HG02938 (cell line): ENCODE results near the gene CFAP46.
"Not testable (repeated sequence)": the region's sequence is repeated elsewhere in the genome, so short reads cannot be mapped to it uniquely, and the experiment has no call there.

Experiments used
- ATAC-seq: cut with Tn5 transposase; IDR thresholded peaks from one replicate; pipeline ENCODE4 v1.9.1; 2021; ENCODE audit warnings: mild to moderate bottlenecking, moderate library complexity; ENCODE audit not compliant: unreplicated experiment

CFAP46 gene

GRCh38 chr10:132945125-132945893, 2.9 kb upstream of the CFAP46 start:
- ATAC-seq: no peak

- ATAC-seq: no peak
These were observed 2.1 kb upstream of the CFAP46 start for GRCh38 chr10:132944510-132944909.

DNA sequence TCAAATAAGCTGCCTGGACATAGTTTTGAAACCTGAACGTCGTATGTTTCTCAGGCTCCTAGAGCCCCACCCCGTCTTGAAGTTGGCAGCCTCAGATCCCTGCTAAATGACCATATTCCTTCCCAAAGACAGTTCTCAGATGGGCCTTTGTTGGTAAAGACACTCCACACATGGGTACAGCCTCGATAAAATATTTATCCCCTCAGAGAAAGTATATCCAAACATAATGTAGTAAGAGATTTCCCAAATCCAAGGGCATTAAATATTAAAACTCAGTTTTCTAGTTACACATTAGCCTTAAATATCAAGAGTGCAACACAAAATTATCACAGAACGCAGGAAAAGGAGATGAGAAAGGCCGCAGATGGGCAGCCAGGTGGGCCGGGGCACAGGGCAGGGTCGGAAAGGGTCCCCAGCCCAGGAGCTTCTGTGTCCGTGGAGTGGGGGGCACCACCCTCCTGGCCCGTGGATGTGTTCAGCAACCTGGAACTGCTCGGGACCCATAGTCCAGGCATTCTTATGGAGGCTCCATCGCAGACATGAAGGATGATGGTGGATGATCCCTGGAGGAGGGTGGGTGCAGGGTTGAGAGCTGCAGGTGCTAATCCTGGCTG, 1.5 kb upstream of the CFAP46 start:
- ATAC-seq: no peak

DNA sequence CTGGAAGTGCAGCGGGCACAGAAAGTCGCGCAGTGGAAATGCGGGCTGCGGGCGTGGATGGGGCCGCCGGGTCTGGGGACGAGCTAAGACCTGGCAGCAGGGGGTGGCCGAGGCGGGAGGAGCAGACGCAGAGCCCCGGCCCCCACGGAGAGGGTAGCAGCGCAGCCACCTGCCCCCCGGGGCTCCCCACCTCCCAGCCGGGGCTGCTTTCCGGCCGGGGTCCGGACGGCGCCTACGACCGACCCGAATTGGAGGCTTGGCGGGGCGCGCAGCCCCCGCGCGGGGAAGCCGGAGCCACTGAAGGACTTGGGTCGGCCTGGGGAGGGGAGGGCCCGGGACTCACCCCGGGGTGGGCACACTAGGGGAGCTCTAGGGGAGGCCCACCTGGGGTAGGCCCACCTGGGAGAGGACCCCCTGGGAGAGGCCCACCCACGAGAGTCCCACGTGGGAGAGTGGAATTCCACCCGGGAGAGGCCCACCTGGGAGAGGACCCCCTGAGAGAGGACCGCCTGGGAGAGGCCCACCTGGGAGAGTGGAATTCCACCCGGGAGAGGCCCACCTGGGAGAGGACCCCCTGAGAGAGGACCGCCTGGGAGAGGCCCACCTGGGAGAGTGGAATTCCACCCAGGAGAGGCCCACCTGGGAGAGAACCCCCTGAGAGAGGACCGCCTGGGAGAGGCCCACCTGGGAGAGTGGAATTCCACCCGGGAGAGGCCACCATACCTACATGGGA, 854 bp upstream of the CFAP46 start:
- ATAC-seq: no peak

DNA sequence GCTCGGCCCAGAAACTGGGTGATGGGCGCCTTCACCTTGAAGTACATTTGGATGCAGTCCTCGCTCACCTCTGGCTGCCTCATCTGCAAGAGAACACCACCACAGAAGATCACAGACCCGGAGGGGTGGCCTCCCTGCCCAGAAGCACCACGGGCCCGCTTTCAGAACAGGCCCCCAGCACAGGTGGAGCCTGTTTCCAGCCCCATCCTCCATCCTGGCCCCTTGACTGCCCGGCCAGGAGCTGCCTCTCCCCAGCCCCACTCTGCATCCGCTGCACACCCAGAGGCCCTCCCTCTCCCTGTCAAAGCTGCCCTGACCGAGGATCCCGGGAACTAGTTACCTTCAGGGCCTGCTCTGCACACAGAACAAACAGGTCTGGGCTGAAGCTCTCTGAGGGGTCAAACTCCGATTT, 724 bp downstream of the CFAP46 start:
- no peak for ATAC-seq

DNA sequence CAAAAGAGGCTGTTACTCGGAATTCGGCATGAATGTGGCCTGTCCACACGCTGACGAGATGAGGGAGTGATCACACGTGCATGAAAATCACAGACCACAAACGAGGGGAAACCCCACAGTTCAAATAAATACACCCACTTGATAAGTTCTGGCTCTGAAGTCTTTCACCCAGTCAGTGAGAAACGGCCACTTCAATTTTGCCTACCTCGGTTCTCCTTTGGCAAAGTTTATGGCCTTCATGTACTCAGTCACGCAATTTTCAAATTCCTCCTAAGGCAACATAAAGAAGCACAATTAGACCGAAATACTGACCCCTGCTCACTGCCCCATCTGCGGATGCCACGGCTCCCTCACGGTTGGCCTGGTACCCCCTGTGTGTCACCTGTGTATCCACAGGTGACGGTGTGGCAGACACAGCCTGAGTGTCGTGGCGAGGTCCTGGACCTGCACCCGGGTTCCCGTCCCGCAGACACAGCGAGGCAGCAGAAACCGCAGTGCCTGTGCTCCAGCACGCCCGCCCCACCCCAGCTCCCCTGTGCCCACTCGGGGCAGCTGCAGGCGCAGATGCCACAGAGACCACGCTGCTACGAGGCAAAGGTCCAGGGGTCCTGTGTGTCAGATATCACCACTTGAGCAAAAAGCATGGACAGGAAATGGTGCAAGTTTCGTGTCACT, 1.4 kb downstream of the CFAP46 start:
- ATAC-seq: no peak

GRCh38 chr10:132939957-132940790, 2.2 kb downstream of the CFAP46 start:
- peak; percentile 46 for ATAC-seq

- ATAC-seq: no peak
These were observed 2.9 kb downstream of the CFAP46 start for GRCh38 chr10:132939378-132939955.

GRCh38 chr10:132938472-132939339, 3.7 kb downstream of the CFAP46 start:
- no peak for ATAC-seq

GRCh38 chr10:132937861-132938260, 4.5 kb downstream of the CFAP46 start:
- ATAC-seq: no peak

GRCh38 chr10:132934953-132935352, 7.4 kb downstream of the CFAP46 start:
- no peak for ATAC-seq

GRCh38 chr10:132933308-132934042, 8.9 kb downstream of the CFAP46 start:
- ATAC-seq: no peak

DNA sequence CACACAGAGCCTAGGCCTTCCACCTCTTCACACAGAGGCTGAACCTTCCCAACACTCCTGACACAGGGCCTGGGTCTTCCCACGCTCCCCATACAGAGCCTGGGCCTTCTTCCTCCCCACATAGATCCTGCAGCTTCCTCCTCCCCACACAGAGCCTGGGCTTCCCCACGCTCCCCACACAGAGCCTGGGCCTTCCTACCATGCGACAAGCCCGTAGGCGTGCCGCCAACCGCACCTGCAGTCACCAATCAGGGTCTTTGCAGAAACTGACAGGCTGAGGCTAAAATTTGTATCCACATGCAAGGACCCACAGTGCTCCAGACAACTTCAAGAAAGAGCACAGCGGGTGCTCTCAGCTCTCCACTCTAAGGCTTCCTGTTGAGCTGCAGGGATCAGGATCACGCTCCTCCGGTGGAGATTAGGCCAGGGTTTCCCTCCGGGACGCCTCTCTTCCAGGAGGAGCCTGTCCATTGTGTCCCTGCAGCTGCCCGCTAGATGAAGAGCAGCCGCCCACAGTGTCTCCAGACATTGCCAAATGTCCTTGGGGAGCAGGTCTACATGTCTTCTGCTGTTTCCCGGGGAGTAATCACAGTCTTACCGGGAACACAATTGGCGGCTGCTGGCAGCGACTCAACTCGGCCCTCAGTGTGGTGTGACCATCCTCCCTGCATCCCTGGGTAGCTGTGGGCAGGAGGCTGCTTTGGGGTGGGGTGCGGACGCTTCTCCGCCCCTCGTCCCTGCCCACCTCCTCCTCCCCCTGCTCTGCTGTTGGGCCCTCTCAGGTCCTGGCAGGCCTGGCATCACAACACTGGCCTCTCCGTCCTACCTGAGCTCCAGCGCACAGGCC, 9.7 kb downstream of the CFAP46 start:
- ATAC-seq: no peak

- ATAC-seq: not testable (repeated sequence)
These were observed 10.8 kb downstream of the CFAP46 start for GRCh38 chr10:132931258-132932250.

- not testable (repeated sequence) for ATAC-seq
These were observed 11.7 kb downstream of the CFAP46 start for GRCh38 chr10:132930701-132931100.

DNA sequence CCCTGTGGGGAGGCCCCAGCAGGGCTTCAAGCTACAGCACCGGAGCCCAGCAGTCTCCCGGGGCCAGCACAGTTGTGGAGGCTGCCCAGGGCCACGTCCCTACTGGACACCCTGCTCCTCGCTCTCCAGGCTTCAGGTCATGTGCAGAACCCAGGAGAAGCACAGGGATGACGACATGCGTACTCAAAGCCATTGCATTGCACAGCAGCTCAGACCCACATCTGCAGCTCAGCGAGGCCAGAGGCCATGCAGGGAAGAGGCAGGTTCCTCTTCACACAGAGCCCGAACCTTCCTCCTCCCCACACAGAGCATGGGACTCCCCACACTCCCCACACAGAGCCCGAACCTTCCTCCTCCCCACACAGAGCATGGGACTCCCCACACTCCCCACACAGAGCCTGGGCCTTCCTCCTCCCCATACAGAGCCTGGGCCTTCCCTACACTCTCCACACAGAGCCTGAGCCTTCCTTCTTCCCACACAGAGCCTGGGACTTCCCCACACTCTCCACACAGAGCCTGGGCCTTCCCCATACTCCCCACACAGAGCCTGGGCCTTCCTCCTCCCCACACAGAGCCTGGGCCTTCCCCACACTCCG, 12.3 kb downstream of the CFAP46 start:
- no peak for ATAC-seq
